Measurements from ENCODE around the gene HFE.
A peak's percentile ranks its signal among the peaks of the same experiment; 100 is the strongest.
"Not testable (repeated sequence)": the region's sequence is repeated elsewhere in the genome, so short reads cannot be mapped to it uniquely, and the experiment has no call there.

HFE gene

GRCh38 chr6:26113570-26113969 is 26.3 kb downstream of the HFE start:
- DNase-seq (ENCODE audit: low read depth), result no peak

- DNase-seq (ENCODE audit: low read depth), result no peak
Measured at GRCh38 chr6:26115226-26115625, 28.0 kb downstream of the HFE start.

GRCh38 chr6:26116267-26116666 is 29.0 kb downstream of the HFE start:
- DNase-seq (ENCODE audit: low read depth), result no peak

- DNase-seq (ENCODE audit: low read depth), result no peak
Measured at GRCh38 chr6:26118999-26119398, 31.8 kb downstream of the HFE start.

GRCh38 chr6:26120115-26120514 is 32.9 kb downstream of the HFE start:
- not testable (repeated sequence) for DNase-seq (ENCODE audit: low read depth)

GRCh38 chr6:26120807-26121140 is 33.5 kb downstream of the HFE start:
- no peak for DNase-seq (ENCODE audit: low read depth)

GRCh38 chr6:26121141-26122004 is 34.1 kb downstream of the HFE start:
- no peak for DNase-seq (ENCODE audit: low read depth)

GRCh38 chr6:26122005-26122388 is 34.8 kb downstream of the HFE start:
- DNase-seq (ENCODE audit: low read depth), result no peak

GRCh38 chr6:26122402-26122792 is 35.2 kb downstream of the HFE start:
- DNase-seq (ENCODE audit: low read depth), result no peak

GRCh38 chr6:26122793-26123674 is 35.8 kb downstream of the HFE start:
- peak; percentile 97 for DNase-seq (ENCODE audit: low read depth)

GRCh38 chr6:26123675-26123946 is 36.4 kb downstream of the HFE start:
- no peak for DNase-seq (ENCODE audit: low read depth)

- peak; percentile 99 for DNase-seq (ENCODE audit: low read depth)
Measured at GRCh38 chr6:26123947-26124780, 36.9 kb downstream of the HFE start.

GRCh38 chr6:26124781-26125685 is 37.8 kb downstream of the HFE start:
- DNase-seq (ENCODE audit: low read depth), result no peak

- DNase-seq (ENCODE audit: low read depth), result no peak
Measured at GRCh38 chr6:26126394-26127235, 39.4 kb downstream of the HFE start.

- DNase-seq (ENCODE audit: low read depth), result no peak
Measured at GRCh38 chr6:26128013-26128771, 41.0 kb downstream of the HFE start.

GRCh38 chr6:26129656-26130055 is 42.4 kb downstream of the HFE start:
- no peak for DNase-seq (ENCODE audit: low read depth)

GRCh38 chr6:26130581-26131249 is 43.5 kb downstream of the HFE start:
- DNase-seq (ENCODE audit: low read depth), result no peak

- no peak for DNase-seq (ENCODE audit: low read depth)
Measured at GRCh38 chr6:26131618-26132017, 44.4 kb downstream of the HFE start.

- no peak for DNase-seq (ENCODE audit: low read depth)
Measured at GRCh38 chr6:26133730-26134129, 46.5 kb downstream of the HFE start.
